Measurements from ENCODE around the gene EPS15.

GRCh38 chr1:51355382-51355781 is 163.7 kb downstream of the EPS15 start:
- TF ChIP-seq EZH2 (IDR thresholded peaks at IDR 0.05; ENCODE audit: insufficient read depth, poor library complexity, severe bottlenecking): no peak
- no peak for TF ChIP-seq EZH2phosphoT487 (IDR thresholded peaks at IDR 0.05; ENCODE audit: insufficient read depth, low read depth)

Data from GM23248 (cell line).